Progenitor cell of endocrine pancreas (in vitro differentiated cells): ENCODE results near the gene STAT4. TPM values are rescaled to one million over a fixed set of nuclear protein-coding genes. Genes with fewer than 3 reads are reported as not detected.
A peak's percentile ranks its signal among the peaks of the same experiment; 100 is the strongest.

Source experiments
- DNase-seq: peaks from one replicate; pipeline ENCODE4 v3.0.0; 2021; ENCODE audit warnings: low spot score; ENCODE audit not compliant: unreplicated experiment
- H3K27ac Mint-ChIP-seq: 2 replicates; pipeline ENCODE4 v1.8.0; 2021; ENCODE audit warnings: mild to moderate bottlenecking, moderate library complexity, mixed read lengths
- H3K27me3 Mint-ChIP-seq: 2 replicates; pipeline ENCODE4 v1.8.0; 2021; ENCODE audit warnings: mixed read lengths
- H3K36me3 Mint-ChIP-seq: 2 replicates; pipeline ENCODE4 v1.8.0; 2022; ENCODE audit warnings: mixed read lengths; ENCODE audit not compliant: insufficient read depth
- H3K4me1 Mint-ChIP-seq: 2 replicates; pipeline ENCODE4 v1.8.0; 2021; ENCODE audit warnings: low read depth, mixed read lengths
- H3K4me3 Mint-ChIP-seq: 2 replicates; pipeline ENCODE4 v1.8.0; 2021; ENCODE audit warnings: low read depth, mild to moderate bottlenecking, moderate library complexity, mixed read lengths
- H3K9me3 Mint-ChIP-seq: 2 replicates; pipeline ENCODE4 v1.8.0; 2021; ENCODE audit warnings: low read depth, mixed read lengths
- total RNA-seq: library from RNA; stranded (reverse); gene quantifications from 2 replicates; pipeline ENCODE4 v1.2.1, GENCODE V29; 2021
- TF ChIP-seq, protein P1 (sequence below): fragments of 200-600 bp; sonication (generic); IDR thresholded peaks from one replicate; pipeline ENCODE4 v1.5.0; 2021; ENCODE audit warnings: antibody characterized with exemption, mild to moderate bottlenecking; ENCODE audit not compliant: unreplicated experiment

The STAT4 gene
- total RNA-seq, 1 donor from 2014 or later, result 18.8 TPM

DNA sequence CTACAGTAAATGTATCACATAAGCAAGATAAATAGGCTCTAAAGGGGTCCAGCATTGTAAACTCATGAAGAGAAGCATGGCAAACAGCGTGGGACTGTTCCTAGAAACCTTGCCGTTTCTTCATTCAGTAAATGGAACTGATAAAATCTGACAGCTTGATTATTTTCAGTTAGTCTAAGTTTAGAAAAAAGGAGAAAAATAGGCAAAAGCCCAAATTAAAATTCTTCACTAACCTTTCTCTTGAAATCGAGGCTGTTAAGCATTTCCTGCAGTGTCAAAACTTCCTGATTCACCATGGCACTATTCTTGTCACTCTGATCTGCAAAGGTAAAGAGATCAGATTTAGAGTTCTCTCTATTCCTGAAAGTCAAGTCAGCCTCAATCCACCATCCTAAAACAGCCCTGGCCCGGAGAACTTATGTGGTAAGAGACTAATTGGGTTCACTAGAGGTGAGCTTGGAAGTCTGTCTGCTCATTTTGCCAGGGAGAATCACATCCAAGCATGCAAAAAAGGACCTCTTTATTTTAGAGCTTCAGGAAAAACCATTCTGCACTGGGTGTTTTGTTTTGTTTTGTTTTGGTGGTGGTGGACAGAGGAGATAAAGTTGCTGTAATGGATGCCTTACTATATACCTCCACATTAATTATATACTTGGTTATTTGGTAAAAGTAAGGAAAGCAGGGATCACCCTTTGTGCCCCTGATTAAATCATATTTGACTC lies 84.4 kb downstream of the STAT4 start:
- Mint-ChIP-seq H3K27me3 (no peaks in the 10 kb centered on the region), H3K9me3 (no peaks in the 10 kb centered on the region), H3K4me1 (peaks cover 9% of the 10 kb centered on the region), H3K36me3 (peaks cover 11% of the 10 kb centered on the region), H3K27ac (peak overlapping the region; percentile 27), H3K4me3 (no peak overlapping the region)
- no peak for DNase-seq
- TF ChIP-seq, protein P1, sequence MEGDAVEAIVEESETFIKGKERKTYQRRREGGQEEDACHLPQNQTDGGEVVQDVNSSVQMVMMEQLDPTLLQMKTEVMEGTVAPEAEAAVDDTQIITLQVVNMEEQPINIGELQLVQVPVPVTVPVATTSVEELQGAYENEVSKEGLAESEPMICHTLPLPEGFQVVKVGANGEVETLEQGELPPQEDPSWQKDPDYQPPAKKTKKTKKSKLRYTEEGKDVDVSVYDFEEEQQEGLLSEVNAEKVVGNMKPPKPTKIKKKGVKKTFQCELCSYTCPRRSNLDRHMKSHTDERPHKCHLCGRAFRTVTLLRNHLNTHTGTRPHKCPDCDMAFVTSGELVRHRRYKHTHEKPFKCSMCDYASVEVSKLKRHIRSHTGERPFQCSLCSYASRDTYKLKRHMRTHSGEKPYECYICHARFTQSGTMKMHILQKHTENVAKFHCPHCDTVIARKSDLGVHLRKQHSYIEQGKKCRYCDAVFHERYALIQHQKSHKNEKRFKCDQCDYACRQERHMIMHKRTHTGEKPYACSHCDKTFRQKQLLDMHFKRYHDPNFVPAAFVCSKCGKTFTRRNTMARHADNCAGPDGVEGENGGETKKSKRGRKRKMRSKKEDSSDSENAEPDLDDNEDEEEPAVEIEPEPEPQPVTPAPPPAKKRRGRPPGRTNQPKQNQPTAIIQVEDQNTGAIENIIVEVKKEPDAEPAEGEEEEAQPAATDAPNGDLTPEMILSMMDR, result no peak

GRCh38 chr2:191065785-191066184 lies 85.0 kb downstream of the STAT4 start:
- Mint-ChIP-seq H3K27ac (no peak overlapping the region), H3K9me3 (no peaks in the 10 kb centered on the region), H3K4me1 (peaks cover 9% of the 10 kb centered on the region), H3K36me3 (peaks cover 10% of the 10 kb centered on the region), H3K27me3 (no peaks in the 10 kb centered on the region), H3K4me3 (no peak overlapping the region)
- DNase-seq, result no peak
- TF ChIP-seq, protein P1, result no peak

DNA sequence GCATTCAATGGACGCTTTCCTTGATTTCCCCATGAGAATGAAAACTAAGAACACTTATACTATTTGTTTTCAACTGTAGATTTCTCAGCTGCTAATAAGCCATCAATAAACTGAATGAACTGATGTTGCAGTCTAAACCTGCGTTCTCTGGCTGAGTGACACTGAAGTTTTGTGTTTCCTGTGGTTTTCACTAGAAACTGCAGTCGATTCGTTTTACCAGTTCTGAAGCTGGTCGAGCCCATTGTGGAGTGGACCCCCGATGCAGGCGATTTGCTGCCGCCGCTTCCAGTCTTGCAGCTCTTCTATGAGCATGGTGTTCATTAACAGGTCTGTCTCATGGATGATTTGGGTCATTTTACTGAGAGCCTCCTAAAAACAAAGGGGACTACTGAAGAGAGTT lies 86.2 kb downstream of the STAT4 start:
- no peaks in the 10 kb centered on the region for H3K27me3 Mint-ChIP-seq
- DNase-seq, result no peak
- no peak overlapping the region for H3K4me3 Mint-ChIP-seq
- no peaks in the 10 kb centered on the region for H3K9me3 Mint-ChIP-seq
- TF ChIP-seq, protein P1, result no peak
- H3K4me1 Mint-ChIP-seq, result peaks cover 9% of the 10 kb centered on the region
- no peak overlapping the region for H3K27ac Mint-ChIP-seq
- peaks cover 15% of the 10 kb centered on the region for H3K36me3 Mint-ChIP-seq

DNA sequence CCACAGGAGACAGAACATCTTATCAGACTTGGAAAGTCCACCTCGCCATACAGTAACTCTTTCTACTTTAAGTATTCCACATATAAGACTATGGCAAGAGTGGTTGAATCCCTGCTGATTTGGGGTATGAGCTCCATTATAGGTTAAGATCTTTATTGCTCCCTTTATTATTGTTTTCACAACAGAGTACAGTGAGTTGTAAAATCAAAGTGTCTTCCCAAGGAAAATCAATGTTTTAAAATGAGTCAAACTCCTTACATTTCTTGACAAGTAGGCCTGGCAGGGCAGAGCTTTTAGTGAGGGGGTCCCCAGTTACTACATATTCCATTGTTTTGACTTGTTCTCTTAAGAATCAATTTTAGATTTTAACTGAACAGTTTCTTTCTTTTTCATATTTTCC lies 87.2 kb downstream of the STAT4 start:
- Mint-ChIP-seq H3K27ac (no peak overlapping the region), H3K9me3 (no peaks in the 10 kb centered on the region), H3K27me3 (no peaks in the 10 kb centered on the region), H3K4me3 (no peak overlapping the region), H3K36me3 (peaks cover 15% of the 10 kb centered on the region), H3K4me1 (peaks cover 9% of the 10 kb centered on the region)
- TF ChIP-seq, protein P1, result no peak
- no peak for DNase-seq

- H3K4me3 Mint-ChIP-seq, result no peak overlapping the region
- no peak overlapping the region for H3K27ac Mint-ChIP-seq
- no peaks in the 10 kb centered on the region for H3K27me3 Mint-ChIP-seq
- H3K36me3 Mint-ChIP-seq, result peaks cover 17% of the 10 kb centered on the region
- peaks cover 4% of the 10 kb centered on the region for H3K4me1 Mint-ChIP-seq
- TF ChIP-seq, protein P1, result no peak
- DNase-seq, result no peak
- no peaks in the 10 kb centered on the region for H3K9me3 Mint-ChIP-seq
Measured at GRCh38 chr2:191061381-191061980, 89.3 kb downstream of the STAT4 start.
